Left renal cortex interstitium (tissue), 4 donors: ENCODE results near the gene LRRTM1. TPM values are rescaled to one million over a fixed set of nuclear protein-coding genes. Genes with fewer than 3 reads are reported as not detected.

Experiments
- DNase-seq, 4 donors: peaks; one replicate each; pipeline ENCODE4 v3.0.0-alpha.2; 2013; ENCODE audit warnings: low read depth in 4 of 4, low spot score in 2 of 4, missing footprints in 1 of 4
- polyA plus RNA-seq, 4 donors: library from polyadenylated mRNA; unstranded; fragments of 120-200 nt; gene quantifications; one replicate each; pipeline ENCODE4 v1.2.1, GENCODE V29; 2013; ENCODE audit not compliant: insufficient read length in 4 of 4

The LRRTM1 gene
- polyA plus RNA-seq, result 10 to 100 TPM; 17.3 to 32.7 (median 27.1) TPM

- DNase-seq, result no peak
Measured at GRCh38 chr2:80303909-80304837, at the start of gene LRRTM1. Gene LRRTM1 (minus strand): TSS chr2:80304752. CDS start chr2:80303819, 933 bp downstream.

DNA sequence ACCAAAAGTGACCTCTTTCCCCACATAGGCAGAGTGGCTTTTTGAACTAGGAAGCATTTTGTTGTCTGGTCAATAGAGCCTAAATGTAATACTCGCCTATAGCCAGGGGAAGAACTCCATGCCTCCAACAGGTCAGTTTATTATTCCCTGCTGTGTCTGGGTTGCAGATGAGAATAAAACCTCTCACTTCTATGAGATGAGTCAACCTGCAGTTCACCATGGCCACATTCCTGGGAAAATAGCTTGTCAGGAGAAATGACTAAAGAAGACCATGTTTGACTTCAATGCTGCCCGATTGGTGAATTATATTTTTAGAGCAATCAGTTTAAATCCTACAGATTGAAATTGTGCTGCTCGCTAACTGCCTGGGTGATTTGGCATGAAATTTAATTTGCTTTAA lies 46.7 kb upstream of the LRRTM1 start:
- no peak for DNase-seq

DNA sequence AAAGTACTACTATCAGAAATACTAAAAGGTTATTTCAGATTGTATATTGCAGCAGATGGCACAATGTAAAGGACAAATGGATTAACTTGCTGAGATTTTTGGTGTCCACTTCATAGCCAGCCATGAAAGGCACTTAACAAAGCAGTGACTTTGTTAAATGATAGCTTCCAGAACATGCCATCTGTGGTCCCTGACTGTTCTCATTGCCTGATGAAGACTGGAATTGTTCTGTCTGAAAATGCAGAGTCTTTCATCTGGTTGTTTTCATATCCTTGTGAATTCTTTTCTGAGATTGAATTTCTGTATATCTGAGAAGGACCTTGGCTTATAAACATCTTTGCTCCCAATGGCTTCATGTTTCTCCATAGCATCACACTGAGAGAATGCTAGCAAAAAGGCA lies 44.4 kb upstream of the LRRTM1 start:
- no peak for DNase-seq

- DNase-seq, result no peak
Measured at GRCh38 chr2:80348078-80348477, 43.5 kb upstream of the LRRTM1 start.

DNA sequence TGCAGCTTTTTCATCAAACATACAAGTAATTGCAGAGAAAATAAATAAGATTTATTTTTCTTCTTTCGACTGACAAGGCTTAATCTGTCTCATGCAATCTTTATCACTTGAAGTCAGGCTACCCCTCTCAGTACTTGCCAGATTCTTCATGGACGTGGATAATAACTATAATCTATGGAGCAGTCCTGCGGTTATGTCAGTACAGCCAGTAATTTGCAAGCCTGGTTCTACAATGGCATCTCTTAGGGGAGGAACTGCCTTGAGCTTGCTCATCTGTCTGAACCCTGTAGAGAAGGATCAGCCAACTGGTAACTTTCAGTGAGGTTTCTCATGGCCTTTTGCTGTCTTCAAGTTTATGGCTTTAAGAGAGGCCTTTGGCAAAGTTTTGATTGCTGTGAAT lies 35.5 kb upstream of the LRRTM1 start:
- DNase-seq, result no peak

DNA sequence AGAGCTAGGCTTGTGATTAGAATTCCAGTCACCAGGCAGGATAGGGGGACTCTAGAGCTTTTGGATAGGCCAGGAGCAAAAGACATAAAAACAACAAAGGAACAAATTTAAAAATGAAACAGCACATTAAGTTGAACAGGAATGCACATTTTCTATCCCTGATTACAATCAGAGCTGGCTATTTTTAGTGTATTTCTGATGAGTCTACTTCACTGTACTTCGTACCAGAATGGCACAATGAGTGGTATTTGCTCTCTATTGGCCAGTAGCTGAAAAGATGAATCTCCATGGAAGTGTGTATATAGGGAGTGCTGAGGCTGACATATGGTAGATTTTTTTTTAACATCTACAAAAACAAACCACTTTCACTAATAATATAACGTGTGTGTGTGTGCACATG lies 34.2 kb upstream of the LRRTM1 start:
- DNase-seq, result no peak

DNA sequence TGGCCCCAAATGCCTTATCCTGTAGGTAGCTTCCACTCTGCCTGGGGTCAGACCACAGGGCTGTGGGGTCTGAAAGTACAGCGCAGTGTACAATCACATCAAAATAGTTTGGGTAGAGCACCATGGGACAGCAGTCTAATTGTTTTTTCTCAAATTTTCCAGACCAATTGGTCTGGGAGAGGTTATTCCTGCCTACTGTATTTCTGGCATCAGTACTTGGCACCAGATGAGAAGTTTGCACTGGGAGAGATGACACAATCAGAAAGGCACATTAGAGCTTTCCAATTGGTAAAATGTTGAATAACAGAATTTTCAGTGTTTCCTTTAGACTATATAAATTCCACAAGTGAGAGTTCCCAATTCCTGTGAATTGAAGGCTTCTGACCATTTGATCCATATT lies 30.9 kb upstream of the LRRTM1 start:
- DNase-seq, result no peak

DNA sequence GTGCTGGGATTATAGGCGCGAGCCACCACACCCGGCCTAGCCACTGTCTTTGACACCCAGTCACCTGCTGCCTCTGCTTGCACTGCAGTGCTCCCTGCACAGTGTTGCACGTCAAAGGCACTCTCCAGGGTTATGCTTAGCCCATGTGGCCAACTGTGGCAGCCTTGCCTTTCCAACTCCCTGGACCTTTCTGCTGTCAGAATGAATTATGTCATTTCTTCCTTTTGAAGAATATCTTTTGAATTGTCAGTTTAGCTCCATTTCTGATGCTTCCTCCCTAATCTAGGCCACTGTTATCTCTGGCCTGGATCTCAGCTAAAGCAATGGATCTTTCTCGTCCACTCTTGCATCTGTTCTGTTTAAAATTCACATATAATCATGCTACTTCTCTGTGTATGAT lies 29.3 kb upstream of the LRRTM1 start:
- DNase-seq, result no peak

- no peak for DNase-seq
Measured at GRCh38 chr2:80330527-80331450, 26.2 kb upstream of the LRRTM1 start.

DNA sequence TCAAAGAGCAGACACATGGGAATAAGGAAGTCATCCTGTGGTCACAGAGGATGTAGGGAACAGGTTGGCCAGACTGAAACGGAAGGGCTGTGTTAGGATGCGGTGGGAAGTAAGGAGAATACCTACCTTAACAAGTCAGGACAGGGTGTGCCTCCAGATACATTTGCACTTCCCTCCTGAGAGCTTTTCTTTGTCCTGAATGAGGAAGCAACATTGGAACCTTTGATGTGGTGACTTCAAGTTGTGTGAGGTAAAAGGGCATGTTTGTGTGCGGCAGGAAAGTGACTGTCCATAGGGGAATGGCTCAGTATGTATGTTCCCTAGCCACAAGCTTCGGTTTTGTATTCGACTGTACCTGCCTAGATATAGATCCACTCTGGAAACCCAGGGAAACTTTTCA lies 24.9 kb upstream of the LRRTM1 start:
- DNase-seq, result no peak

- DNase-seq, result no peak
Measured at GRCh38 chr2:80328159-80328571, 23.6 kb upstream of the LRRTM1 start.

GRCh38 chr2:80326861-80327260 lies 22.3 kb upstream of the LRRTM1 start:
- DNase-seq, result no peak

- DNase-seq, result no peak
Measured at GRCh38 chr2:80326214-80326613, 21.7 kb upstream of the LRRTM1 start.

- no peak for DNase-seq
Measured at GRCh38 chr2:80324525-80324924, 20.0 kb upstream of the LRRTM1 start.

DNA sequence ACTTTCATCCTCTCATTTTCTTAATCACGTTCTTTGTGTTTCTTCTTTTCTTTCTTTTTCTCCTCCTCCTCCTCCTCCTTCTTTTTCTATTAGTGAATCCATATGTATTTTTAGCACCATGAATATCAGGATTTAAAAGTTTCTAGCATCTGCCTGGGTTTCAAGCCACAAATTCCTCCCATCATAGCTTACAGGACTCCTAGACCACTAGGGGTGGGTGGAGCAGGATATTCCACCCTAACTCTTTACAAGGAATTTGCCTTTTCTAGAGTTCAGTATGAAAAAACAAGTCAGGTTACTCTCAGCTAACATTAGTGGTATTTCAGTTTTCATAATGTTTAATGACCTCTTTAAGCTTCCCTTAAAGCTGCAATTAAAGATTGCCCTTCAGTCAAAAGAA lies 19.1 kb upstream of the LRRTM1 start:
- DNase-seq, result no peak

DNA sequence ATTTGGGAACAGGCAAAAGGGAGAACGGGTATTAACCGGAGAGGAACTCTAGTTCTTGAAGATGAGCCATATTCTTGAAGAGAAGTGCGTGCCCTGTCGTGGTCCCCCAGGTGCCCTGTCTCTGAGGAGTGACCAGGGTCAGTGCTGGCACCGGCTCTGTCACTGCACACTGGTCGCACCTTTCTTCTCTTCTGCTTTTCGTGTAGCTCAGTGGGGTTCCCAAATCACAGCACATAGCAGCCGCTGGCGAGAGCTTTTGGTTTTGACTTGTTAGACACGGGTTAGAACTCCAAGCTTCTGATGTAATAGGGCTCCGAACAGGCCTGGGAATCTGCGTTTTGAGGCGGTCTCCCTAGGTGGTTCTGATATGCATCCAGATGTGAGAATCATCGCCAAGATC lies 18.4 kb upstream of the LRRTM1 start:
- no peak for DNase-seq

GRCh38 chr2:80322311-80322920 lies 17.9 kb upstream of the LRRTM1 start:
- no peak for DNase-seq

DNA sequence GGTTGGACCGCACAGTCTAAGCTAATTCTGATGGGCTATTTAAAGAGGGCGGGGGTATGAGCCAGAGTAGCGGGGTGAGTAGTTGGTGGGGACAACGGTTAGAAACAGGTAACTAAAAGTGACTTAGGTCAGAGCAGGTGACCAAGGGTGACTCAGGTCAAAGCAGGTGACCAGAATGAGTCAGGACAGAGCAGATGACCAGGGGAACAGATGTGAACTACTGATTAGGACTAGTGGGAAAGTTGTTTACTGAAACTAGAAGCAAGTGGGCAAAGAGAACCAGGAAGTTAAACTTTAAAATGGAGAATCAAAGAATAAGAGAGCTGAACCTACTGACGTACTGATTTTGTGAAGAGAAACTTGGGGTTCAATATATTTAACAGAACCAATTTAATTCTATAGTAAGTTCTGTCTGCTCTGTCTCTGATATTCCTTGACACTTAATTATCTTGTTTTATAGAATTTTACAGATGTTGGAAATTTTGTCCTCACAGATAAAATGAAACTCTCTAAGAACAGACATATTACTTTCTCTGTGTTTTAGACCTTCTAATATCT lies 7.8 kb upstream of the LRRTM1 start:
- DNase-seq, result no peak

DNA sequence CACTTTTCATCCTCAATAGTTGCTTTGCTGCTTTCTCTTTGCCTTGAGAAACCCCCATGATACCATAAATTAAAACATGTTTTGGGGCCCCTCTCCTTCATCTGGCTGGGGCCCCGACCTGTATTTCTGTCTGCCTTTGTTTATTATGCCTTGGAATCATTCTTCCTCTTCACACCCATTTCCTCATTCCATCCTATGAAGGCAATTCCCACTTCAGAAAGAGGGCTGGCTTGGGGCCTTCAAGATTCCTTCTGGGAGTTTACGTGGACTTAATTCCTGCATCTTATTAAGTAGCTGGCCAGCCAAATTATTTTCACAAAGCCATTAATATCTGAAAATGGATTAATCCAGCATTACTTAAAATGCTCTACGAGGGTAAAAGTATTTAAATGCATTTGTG lies 6.8 kb upstream of the LRRTM1 start:
- no peak for DNase-seq

GRCh38 chr2:80303006-80303908 lies 1.3 kb downstream of the LRRTM1 start:
- DNase-seq, result no peak
